ENCODE data around the gene ADAMTSL4.
"Not testable (repeated sequence)": the region's sequence is repeated elsewhere in the genome, so short reads cannot be mapped to it uniquely, and the experiment has no call there.

The ADAMTSL4 gene

DNA sequence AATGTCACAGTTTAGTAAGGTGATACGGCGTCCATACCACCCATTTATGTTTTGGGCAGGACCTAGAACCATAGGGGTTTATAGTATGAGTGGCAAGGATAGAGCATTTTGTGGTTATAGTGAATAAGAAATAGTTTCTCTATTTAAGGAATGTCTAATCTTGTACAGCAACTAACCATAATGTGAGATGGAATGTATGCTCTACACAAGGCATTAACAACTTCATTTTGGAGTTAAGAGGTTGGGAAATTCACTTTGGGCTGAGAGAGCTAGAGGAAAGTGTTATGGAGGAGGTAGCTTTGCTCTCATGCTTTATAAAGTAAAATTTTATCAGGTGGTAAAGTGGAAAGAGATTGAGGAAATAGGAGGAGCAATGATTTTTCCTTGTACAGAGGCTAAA lies 33.2 kb downstream of the ADAMTSL4 start:
- Histone ChIP-seq H3K9me3 (no peaks in the 10 kb centered on the region), H3K9ac (no peak overlapping the region), H3K4me3 (no peak overlapping the region), H3K36me3 (peaks cover 5% of the 10 kb centered on the region), H3K27me3 (no peaks in the 10 kb centered on the region), H3K4me2 (no peak overlapping the region), H4K20me1 (peaks cover 20% of the 10 kb centered on the region), H3K4me1 (peaks cover 29% of the 10 kb centered on the region), H3K27ac (no peak overlapping the region)
- no peak for TF ChIP-seq Cebpa-rat (IDR thresholded peaks at IDR 0.05)

- no peak overlapping the region for H3K9ac ChIP-seq
- peaks cover 17% of the 10 kb centered on the region for H3K36me3 ChIP-seq
- no peaks in the 10 kb centered on the region for H3K27me3 ChIP-seq
- no peaks in the 10 kb centered on the region for H3K4me1 ChIP-seq
- no peaks in the 10 kb centered on the region for H3K9me3 ChIP-seq
- H3K4me3 ChIP-seq = no peak overlapping the region
- no peak overlapping the region for H3K27ac ChIP-seq
- no peak for TF ChIP-seq Cebpa-rat (IDR thresholded peaks at IDR 0.05)
- no peak overlapping the region for H3K4me2 ChIP-seq
- H4K20me1 ChIP-seq = no peaks in the 10 kb centered on the region
These were observed 47.1 kb downstream of the ADAMTSL4 start for GRCh38 chr1:150596095-150596892.

DNA sequence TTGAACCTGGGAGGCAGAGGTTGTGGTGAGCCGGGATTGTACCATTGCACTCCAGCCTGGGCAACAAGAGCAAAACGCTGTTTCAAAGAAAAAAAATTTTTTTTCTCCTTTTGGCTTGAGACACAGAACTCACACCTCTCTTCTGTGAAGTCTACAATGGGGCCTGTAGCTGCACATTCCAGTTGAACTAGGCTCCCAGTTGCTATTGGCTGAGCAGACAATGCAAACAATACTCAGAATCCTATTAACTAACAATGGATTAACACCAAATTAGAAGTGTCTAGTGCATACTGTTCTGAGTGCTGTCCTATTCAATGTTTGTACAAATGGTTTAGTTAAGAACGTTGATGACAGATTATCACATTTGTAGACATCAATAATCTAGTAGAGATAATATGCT lies 47.8 kb downstream of the ADAMTSL4 start:
- H3K27ac ChIP-seq = no peak overlapping the region
- no peaks in the 10 kb centered on the region for H3K4me1 ChIP-seq
- no peak for TF ChIP-seq Cebpa-rat (IDR thresholded peaks at IDR 0.05)
- no peaks in the 10 kb centered on the region for H3K9me3 ChIP-seq
- H3K36me3 ChIP-seq = peaks cover 17% of the 10 kb centered on the region
- H3K27me3 ChIP-seq = no peaks in the 10 kb centered on the region
- H3K4me3 ChIP-seq = no peak overlapping the region
- no peak overlapping the region for H3K9ac ChIP-seq
- no peak overlapping the region for H3K4me2 ChIP-seq
- H4K20me1 ChIP-seq = no peaks in the 10 kb centered on the region

DNA sequence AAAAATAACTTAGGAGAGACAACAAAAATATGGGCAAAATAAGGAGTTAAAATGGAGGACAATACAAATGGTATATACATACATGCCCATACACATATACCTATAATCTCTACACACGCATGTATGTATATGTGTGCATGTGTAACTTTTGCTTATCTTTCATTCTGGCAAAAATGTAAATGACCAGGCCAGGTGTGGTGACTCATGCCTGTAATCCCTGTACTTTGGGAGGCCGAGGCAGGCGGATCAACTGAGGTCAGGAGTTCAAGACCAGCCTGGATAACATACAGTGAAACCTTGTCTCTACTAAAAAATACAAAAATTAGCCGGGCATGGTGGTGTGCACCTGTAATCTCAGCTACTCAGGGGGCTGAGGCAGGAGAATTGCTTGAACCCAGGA lies 49.1 kb downstream of the ADAMTSL4 start:
- not testable (repeated sequence) for H3K9me3 ChIP-seq, H3K4me3 ChIP-seq, H3K27me3 ChIP-seq, H3K4me1 ChIP-seq, H3K4me2 ChIP-seq, H3K9ac ChIP-seq, H4K20me1 ChIP-seq, H3K36me3 ChIP-seq, H3K27ac ChIP-seq

DNA sequence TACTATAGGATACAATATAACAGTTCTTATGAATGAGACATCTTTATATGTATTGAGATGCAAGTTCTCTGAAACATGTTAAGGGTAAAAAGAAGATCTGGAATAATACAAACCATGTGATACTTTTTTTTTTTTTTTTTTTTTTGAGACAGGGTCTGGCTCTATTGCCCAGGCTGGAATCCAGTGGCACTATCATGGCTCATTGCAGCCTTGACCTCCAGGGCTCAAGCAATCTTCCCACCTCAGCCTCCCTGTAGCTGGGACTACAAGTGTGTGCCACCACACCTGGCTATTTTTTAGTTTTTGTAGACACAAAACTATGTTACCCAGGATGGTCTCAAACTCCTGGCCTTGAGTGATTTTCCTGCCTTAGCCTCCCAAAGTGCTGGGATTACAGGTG lies 52.3 kb downstream of the ADAMTSL4 start:
- no peaks in the 10 kb centered on the region for H4K20me1 ChIP-seq
- H3K27ac ChIP-seq = no peak overlapping the region
- no peaks in the 10 kb centered on the region for H3K27me3 ChIP-seq
- H3K9me3 ChIP-seq = no peaks in the 10 kb centered on the region
- H3K9ac ChIP-seq = no peak overlapping the region
- no peak for TF ChIP-seq Cebpa-rat (IDR thresholded peaks at IDR 0.05)
- peaks cover 13% of the 10 kb centered on the region for H3K36me3 ChIP-seq
- H3K4me1 ChIP-seq = no peaks in the 10 kb centered on the region
- no peak overlapping the region for H3K4me3 ChIP-seq
- no peak overlapping the region for H3K4me2 ChIP-seq

GRCh38 chr1:150602372-150602771 lies 53.2 kb downstream of the ADAMTSL4 start:
- not testable (repeated sequence) for H3K9ac ChIP-seq

GRCh38 chr1:150603711-150604110 lies 54.5 kb downstream of the ADAMTSL4 start:
- no peak overlapping the region for H3K9ac ChIP-seq
- H3K4me2 ChIP-seq = no peak overlapping the region
- H3K27me3 ChIP-seq = no peaks in the 10 kb centered on the region
- no peak overlapping the region for H3K4me3 ChIP-seq
- H4K20me1 ChIP-seq = no peaks in the 10 kb centered on the region
- no peaks in the 10 kb centered on the region for H3K4me1 ChIP-seq
- H3K9me3 ChIP-seq = no peaks in the 10 kb centered on the region
- peaks cover 25% of the 10 kb centered on the region for H3K36me3 ChIP-seq
- TF ChIP-seq Cebpa-rat (IDR thresholded peaks at IDR 0.05) = no peak
- H3K27ac ChIP-seq = no peak overlapping the region

More at GRCh38 chr1:150602372-150602771, 53.2 kb downstream of the ADAMTSL4 start:
- H3K4me3 ChIP-seq, H3K4me2 ChIP-seq, H3K4me1 ChIP-seq, H3K27me3 ChIP-seq, H3K9me3 ChIP-seq, H4K20me1 ChIP-seq, H3K27ac ChIP-seq: not testable (repeated sequence)
- peaks cover 13% of the 10 kb centered on the region for H3K36me3 ChIP-seq

- Histone ChIP-seq H4K20me1 (no peaks in the 10 kb centered on the region), H3K4me3 (no peak overlapping the region), H3K4me1 (no peaks in the 10 kb centered on the region), H3K27me3 (no peaks in the 10 kb centered on the region), H3K9ac (no peak overlapping the region), H3K9me3 (no peaks in the 10 kb centered on the region), H3K36me3 (peaks cover 30% of the 10 kb centered on the region), H3K4me2 (no peak overlapping the region), H3K27ac (no peak overlapping the region)
- TF ChIP-seq Cebpa-rat (IDR thresholded peaks at IDR 0.05) = no peak
These were observed 55.0 kb downstream of the ADAMTSL4 start for GRCh38 chr1:150604226-150604588.

GRCh38 chr1:150605451-150605731 lies 56.2 kb downstream of the ADAMTSL4 start:
- H3K36me3 ChIP-seq = peaks cover 36% of the 10 kb centered on the region
- not testable (repeated sequence) for H3K4me2 ChIP-seq, H3K9ac ChIP-seq, H3K4me1 ChIP-seq, H3K27me3 ChIP-seq, H3K27ac ChIP-seq, H3K4me3 ChIP-seq, H4K20me1 ChIP-seq, H3K9me3 ChIP-seq

- no peaks in the 10 kb centered on the region for H3K9me3 ChIP-seq
- H3K4me2 ChIP-seq = no peak overlapping the region
- H3K4me1 ChIP-seq = peaks cover 4% of the 10 kb centered on the region; the same call in 1 of the 2 replicates
- H4K20me1 ChIP-seq = no peaks in the 10 kb centered on the region
- H3K27me3 ChIP-seq = no peaks in the 10 kb centered on the region
- no peak for TF ChIP-seq Cebpa-rat (IDR thresholded peaks at IDR 0.05)
- peaks cover 40% of the 10 kb centered on the region for H3K36me3 ChIP-seq
- no peak overlapping the region for H3K9ac ChIP-seq
- no peak overlapping the region for H3K27ac ChIP-seq
- H3K4me3 ChIP-seq = no peak overlapping the region
These were observed 57.4 kb downstream of the ADAMTSL4 start for GRCh38 chr1:150606463-150607142.

DNA sequence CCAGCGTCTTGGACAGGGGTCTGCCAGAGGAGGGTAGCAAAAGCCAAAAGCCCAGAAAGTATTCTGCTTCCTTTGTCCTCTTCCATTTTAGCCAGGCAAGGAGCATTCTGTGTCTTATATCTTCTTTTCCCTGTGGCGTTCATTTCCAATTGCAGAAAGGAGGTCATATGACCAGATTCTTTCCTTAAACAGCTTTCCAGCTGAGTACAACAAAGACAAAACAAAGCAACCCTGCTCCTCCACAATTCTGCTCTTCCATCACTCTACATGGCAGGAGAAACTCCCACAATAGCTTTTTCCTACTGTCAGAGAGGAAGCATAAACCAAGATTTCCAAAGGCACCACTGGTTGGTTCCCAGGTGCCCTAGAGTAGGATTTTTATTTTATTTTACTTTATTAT lies 60.5 kb downstream of the ADAMTSL4 start:
- Histone ChIP-seq H3K27ac (no peak overlapping the region), H3K4me1 (peaks cover 25% of the 10 kb centered on the region), H3K9me3 (no peaks in the 10 kb centered on the region), H3K4me2 (no peak overlapping the region), H3K4me3 (no peak overlapping the region), H3K36me3 (peaks cover 58% of the 10 kb centered on the region), H3K9ac (no peak overlapping the region), H3K27me3 (no peaks in the 10 kb centered on the region), H4K20me1 (no peaks in the 10 kb centered on the region)
- no peak for TF ChIP-seq Cebpa-rat (IDR thresholded peaks at IDR 0.05)

Measured in BLaER1 (cell line).